Measurements from ENCODE around the gene CEP63. TPM values are rescaled to one million over a fixed set of nuclear protein-coding genes. Genes with fewer than 3 reads are reported as not detected.

CEP63 gene
- total and polyA plus RNA-seq, 2 of the 8 experiments (the other 6 are each of a cell fraction or from before 2014, with no cell fraction given) = 5.3 to 18.2 TPM

GRCh38 chr3:134445636-134446035 is 40.2 kb upstream of the CEP63 start:
- Histone ChIP-seq H2BK20ac (ENCODE audit: low read length) (no peak overlapping the region), H2AFZ (ENCODE audit: low read length) (no peak overlapping the region), H2BK12ac (ENCODE audit: low read depth, low read length) (no peak overlapping the region), H3K27me3 (replicated peaks in 1 of 4; ENCODE audit: control insufficient read depth in 3 of 4, extremely low read depth in 1 of 4, insufficient read depth in 3 of 4, low read length in 3 of 4) (no peaks in the 10 kb centered on the region), H3K18ac (ENCODE audit: extremely low read depth, low read length) (no peak overlapping the region), H3K4me1 (replicated peaks in 1 of 4; ENCODE audit: control insufficient read depth in 3 of 4, insufficient read depth in 4 of 4, low read length in 3 of 4) (peaks cover 0 to 3% (median 2%) of the 10 kb centered on the region in 4 experiments; a peak in 4 of 7 replicates), H3K4ac (replicated peaks; ENCODE audit: insufficient read length, low read depth, low read length) (no peak overlapping the region), H3K9me3 (ENCODE audit: insufficient read depth in 2 of 2, low read depth in 1 of 2, low read length in 1 of 2) (no peaks in the 10 kb centered on the region), H3K27ac (ENCODE audit: low read depth, low read length) (no peak overlapping the region), H3K56ac (replicated peaks; ENCODE audit: insufficient read length, low read depth, low read length) (no peak overlapping the region), H2BK5ac (ENCODE audit: low read depth, low read length) (no peak overlapping the region), H2BK120ac (replicated peaks; ENCODE audit: low read depth, low read length) (no peak overlapping the region), H3K14ac (ENCODE audit: insufficient read length) (no peak overlapping the region), H3K4me2 (ENCODE audit: insufficient read depth in 1 of 2, low read depth in 2 of 2, low read length in 2 of 2) (no peak overlapping the region), H2AK5ac (ENCODE audit: low read depth, low read length) (no peak overlapping the region), H3K23ac (ENCODE audit: insufficient read length) (no peak overlapping the region), H4K8ac (ENCODE audit: extremely low read depth, insufficient read depth, low read length) (no peak overlapping the region), H3K79me1 (ENCODE audit: low read depth, low read length) (no peaks in the 10 kb centered on the region), H4K5ac (ENCODE audit: insufficient read length, low read depth, low read length) (no peak overlapping the region), H3K23me2 (ENCODE audit: low read depth, low read length) (no peaks in the 10 kb centered on the region), H2BK15ac (ENCODE audit: low read length) (no peak overlapping the region), H3K4me3 (ENCODE audit: extremely low read depth in 1 of 4, insufficient read depth in 2 of 4, low read depth in 3 of 4, low read length in 4 of 4) (no peak overlapping the region), H3K36me3 (ENCODE audit: control insufficient read depth in 2 of 4, insufficient read depth in 4 of 4, low read length in 3 of 4) (no peaks in the 10 kb centered on the region), H4K91ac (replicated peaks; ENCODE audit: insufficient read length, low read length) (peak overlapping the region; percentile 34), H3K79me2 (ENCODE audit: control insufficient read depth in 1 of 2, insufficient read depth in 2 of 2, low read length in 2 of 2) (no peaks in the 10 kb centered on the region), H4K20me1 (replicated peaks in 1 of 2; ENCODE audit: control insufficient read depth in 1 of 2, insufficient read depth in 2 of 2, low read length in 2 of 2) (no peaks in the 10 kb centered on the region), H3K9ac (replicated peaks in 1 of 4; ENCODE audit: extremely low read depth in 1 of 4, low read depth in 3 of 4, low read length in 3 of 4) (no peak overlapping the region)
- POLR2A ChIA-PET (ENCODE audit: partially characterized antibody) = interaction anchor here (1.5 to 2.6 kb wide), 3 partner anchors 39 to 71 kb away, joined by 4 to 13 read pairs (median 5); partner anchors contain the start of gene AMOTL2
- FAIRE-seq (no peak), DNase-seq (ENCODE audit: low read depth in 1 of 2, low spot score in 2 of 2) (peak in 1 of 2 experiments; percentile 10)
- CTCF ChIA-PET (ENCODE audit: partially characterized antibody) = interaction anchor here (0.8 to 4.4 kb wide), 14 partner anchors 8 to 246 kb away, joined by 3 to 23 read pairs (median 4); no protein-coding TSS in a partner anchor
- WGBS, 2 experiments (ENCODE audit: extremely low coverage in 1 of 2, insufficient coverage in 1 of 2, insufficient read length in 1 of 2, insufficient replicate concordance in 2 of 2, low coverage in 1 of 2, low lambda C conversion rate in 2 of 2, missing lambda C conversion rate in 1 of 2) = 71% methylated on average over 1 of the region's 1 CpG; no CpG with 5 or more reads in 1 of the 2 experiments
- TF ChIP-seq NRF1 (IDR thresholded peaks at IDR 0.05; ENCODE audit: low read depth, low read length) (no peak), SRF (IDR thresholded peaks at IDR 0.05; ENCODE audit: low read depth, low read length) (no peak), POU5F1 (IDR thresholded peaks at IDR 0.05; ENCODE audit: low read depth, low read length) (no peak), CHD2 (IDR thresholded peaks at IDR 0.05; ENCODE audit: low read length) (no peak), USF2 (IDR thresholded peaks at IDR 0.05; ENCODE audit: low read length) (no peak), RXRA (IDR thresholded peaks at IDR 0.05; ENCODE audit: insufficient read depth, low read depth, low read length) (no peak), FOSL1 (IDR thresholded peaks at IDR 0.05; ENCODE audit: insufficient read depth, low read depth, low read length) (no peak), RBBP5 (IDR thresholded peaks at IDR 0.05; ENCODE audit: borderline replicate concordance, low read depth, low read length) (no peak), GABPA (IDR thresholded peaks at IDR 0.05; ENCODE audit: borderline replicate concordance, insufficient read depth, low read length) (no peak), RFX5 (IDR thresholded peaks at IDR 0.05; ENCODE audit: borderline replicate concordance, low read depth, low read length) (no peak)

All from H1 (cell line).